OCI-LY3 (cell line): ENCODE results near the gene DCBLD1.

Experiments used
- H2AFZ ChIP-seq: fragments of 200-600, 300-600 bp; shearing (Covaris generic); 2 replicates; pipeline ENCODE4 v1.6.0; 2014; ENCODE audit warnings: antibody characterized with exemption, low read depth, low read length
- H3K27ac ChIP-seq: fragments of 200-600, 300-600 bp; sonication (generic); 2 replicates; pipeline ENCODE4 v1.5.1; 2014; ENCODE audit warnings: mild to moderate bottlenecking, low read length, moderate library complexity, mixed read lengths
- H3K27me3 ChIP-seq: fragments of 200-600, 300-600 bp; sonication (generic); 2 replicates; pipeline ENCODE4 v1.6.1; 2014; ENCODE audit warnings: low read depth, low read length, mixed read lengths
- H3K36me3 ChIP-seq: fragments of 200-600, 300-600 bp; sonication (generic); replicated peaks from 2 replicates; pipeline ENCODE3; 2014; ENCODE audit warnings: low read depth, low read length, mixed read lengths
- H3K4me1 ChIP-seq: fragments of 300-600, 200-600 bp; sonication (generic); 2 replicates; pipeline ENCODE4 v1.6.1; 2014; ENCODE audit warnings: low read length, mixed read lengths
- H3K4me2 ChIP-seq: fragments of 200-600, 300-600 bp; sonication (generic); 2 replicates; pipeline ENCODE4 v1.6.1; 2014; ENCODE audit warnings: low read length, mixed read lengths
- H3K4me3 ChIP-seq: fragments of 300-600, 200-600 bp; sonication (generic); 2 replicates; pipeline ENCODE4 v1.5.1; 2014; ENCODE audit warnings: antibody characterized with exemption, mild to moderate bottlenecking, low read length, moderate library complexity
- H3K79me2 ChIP-seq: fragments of 300-600, 200-600 bp; shearing (Covaris generic); 2 replicates; pipeline ENCODE4 v1.6.1; 2014; ENCODE audit warnings: mild to moderate bottlenecking, low read length, mixed read lengths
- H3K9ac ChIP-seq: fragments of 300-600, 200-600 bp; shearing (Covaris generic); 2 replicates; pipeline ENCODE4 v1.6.0; 2014; ENCODE audit warnings: mild to moderate bottlenecking, low read length, moderate library complexity
- H3K9me3 ChIP-seq: fragments of 200-600, 300-600 bp; shearing (Covaris generic); 2 replicates; pipeline ENCODE4 v1.6.1; 2014; ENCODE audit warnings: low read length, mixed read lengths; ENCODE audit not compliant: insufficient read depth
- H4K20me1 ChIP-seq: fragments of 200-600, 300-600 bp; sonication (generic); 2 replicates; pipeline ENCODE4 v1.6.1; 2016; ENCODE audit warnings: low read length, mixed read lengths; ENCODE audit not compliant: insufficient read depth
- CTCF ChIP-seq: fragments of 200-600, 300-600 bp; sonication (generic); IDR thresholded peaks from 2 replicates; pipeline ENCODE4 v1.5.1; 2014; ENCODE audit warnings: antibody characterized with exemption, low read length, low read depth
- EZH2phosphoT487 ChIP-seq: fragments of 200-600 bp; shearing (Covaris generic); IDR thresholded peaks from 2 replicates; pipeline ENCODE4 v1.6.1; 2018; ENCODE audit warnings: antibody characterized with exemption, mixed run types, low read depth

The DCBLD1 gene

DNA sequence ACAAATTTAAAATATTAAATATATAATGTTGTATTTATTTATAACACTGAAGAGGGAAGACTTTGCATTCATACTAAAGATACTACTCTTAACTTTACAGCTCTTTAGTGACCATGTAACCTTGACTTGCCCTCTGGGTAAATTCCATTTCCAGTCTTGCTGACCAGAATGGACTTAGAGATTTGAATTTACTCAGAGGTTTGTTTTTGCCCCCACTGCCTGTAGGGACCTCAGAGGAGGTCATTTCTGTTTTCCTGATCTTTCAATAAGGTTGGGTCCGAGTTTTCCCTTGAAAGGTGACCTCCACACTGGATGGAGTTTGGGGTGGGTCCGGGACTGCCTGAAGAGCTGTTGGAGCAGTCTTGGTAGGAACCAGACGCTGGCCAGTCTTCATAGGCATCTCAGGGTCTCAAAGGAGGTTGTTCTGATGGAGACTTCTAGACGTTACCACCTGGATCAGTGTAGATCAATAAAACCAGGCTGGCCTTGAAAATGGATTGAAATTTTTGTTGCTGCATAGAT is 26.0 kb downstream of the DCBLD1 start:
- H3K4me3 ChIP-seq = no peak overlapping the region
- H3K36me3 ChIP-seq = no peaks in the 10 kb centered on the region
- H3K27me3 ChIP-seq = no peaks in the 10 kb centered on the region
- no peaks in the 10 kb centered on the region for H3K79me2 ChIP-seq
- no peaks in the 10 kb centered on the region for H4K20me1 ChIP-seq
- no peak overlapping the region for H3K27ac ChIP-seq
- no peaks in the 10 kb centered on the region for H3K9me3 ChIP-seq
- no peak overlapping the region for H2AFZ ChIP-seq
- H3K4me2 ChIP-seq = no peak overlapping the region
- H3K9ac ChIP-seq = no peak overlapping the region
- peaks cover 13% of the 10 kb centered on the region for H3K4me1 ChIP-seq
- TF ChIP-seq EZH2phosphoT487 = no peak
- no peak for TF ChIP-seq CTCF

DNA sequence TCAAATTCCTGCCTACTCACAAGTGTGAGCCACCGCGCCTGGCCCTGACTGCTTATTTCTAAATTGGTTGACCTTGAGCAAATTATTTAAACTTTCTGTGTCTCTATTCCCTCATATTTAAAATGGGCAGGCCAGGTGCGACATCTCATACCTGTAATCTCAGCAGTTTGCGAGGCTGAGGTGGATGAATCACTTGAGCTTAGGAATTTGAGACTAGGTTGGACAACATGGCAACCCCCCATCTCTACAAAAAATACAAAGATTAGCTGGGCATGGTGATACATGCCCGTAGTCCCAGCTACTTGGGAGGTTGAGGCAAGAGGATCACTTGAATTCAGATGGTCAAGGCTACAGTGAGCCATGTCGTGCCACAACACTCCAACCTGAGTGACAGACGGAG is 26.5 kb downstream of the DCBLD1 start:
- H4K20me1 ChIP-seq = no peaks in the 10 kb centered on the region
- no peaks in the 10 kb centered on the region for H3K79me2 ChIP-seq
- no peaks in the 10 kb centered on the region for H3K36me3 ChIP-seq
- no peak overlapping the region for H3K4me2 ChIP-seq
- H3K27me3 ChIP-seq = no peaks in the 10 kb centered on the region
- H3K4me1 ChIP-seq = peaks cover 8% of the 10 kb centered on the region
- H2AFZ ChIP-seq = no peak overlapping the region
- H3K27ac ChIP-seq = no peak overlapping the region
- no peaks in the 10 kb centered on the region for H3K9me3 ChIP-seq
- H3K9ac ChIP-seq = no peak overlapping the region
- no peak overlapping the region for H3K4me3 ChIP-seq
- TF ChIP-seq EZH2phosphoT487 = no peak
- no peak for TF ChIP-seq CTCF

DNA sequence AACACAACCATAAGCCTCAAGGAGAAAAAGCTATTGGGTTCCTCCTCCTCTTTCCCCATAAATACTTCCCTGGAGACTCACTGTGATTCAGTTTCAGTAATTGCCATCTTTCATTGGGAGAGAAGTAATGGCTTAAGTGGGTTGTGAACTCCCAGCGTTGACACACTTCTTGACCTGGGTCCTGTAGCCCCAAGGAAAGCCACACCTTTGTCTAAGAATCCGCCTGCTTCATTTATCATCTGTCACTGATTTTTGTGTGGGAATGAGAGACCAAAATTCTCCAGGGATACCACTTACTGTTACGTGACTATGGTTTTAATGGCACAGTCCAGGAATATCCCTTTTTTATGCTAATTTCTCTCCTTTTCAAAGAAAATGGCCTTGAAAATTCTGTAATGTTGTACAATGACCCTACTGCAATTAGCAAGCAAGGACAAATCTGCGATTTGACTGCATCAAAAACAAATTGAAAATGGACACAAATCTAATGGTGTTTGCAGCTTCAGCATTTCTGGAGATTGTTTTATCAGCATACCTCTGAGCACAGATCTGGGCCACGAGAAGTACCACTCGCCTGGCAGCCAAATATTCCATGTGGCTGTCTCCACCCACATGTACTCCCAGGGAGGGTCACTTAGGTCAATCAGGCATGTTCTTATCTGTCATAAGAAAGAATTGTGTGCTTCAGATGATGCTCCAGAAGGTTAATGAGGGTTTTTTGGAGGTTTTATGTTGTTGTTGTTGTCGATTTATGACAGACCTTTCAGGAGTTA is 29.8 kb downstream of the DCBLD1 start:
- Histone ChIP-seq H3K36me3 (no peaks in the 10 kb centered on the region), H3K27ac (no peak overlapping the region), H3K4me3 (no peak overlapping the region), H3K9ac (no peak overlapping the region), H4K20me1 (no peaks in the 10 kb centered on the region), H3K9me3 (no peaks in the 10 kb centered on the region), H3K79me2 (no peaks in the 10 kb centered on the region), H3K4me1 (no peaks in the 10 kb centered on the region), H3K4me2 (no peak overlapping the region), H3K27me3 (no peaks in the 10 kb centered on the region), H2AFZ (no peak overlapping the region)
- TF ChIP-seq CTCF = no peak
- TF ChIP-seq EZH2phosphoT487 = no peak

DNA sequence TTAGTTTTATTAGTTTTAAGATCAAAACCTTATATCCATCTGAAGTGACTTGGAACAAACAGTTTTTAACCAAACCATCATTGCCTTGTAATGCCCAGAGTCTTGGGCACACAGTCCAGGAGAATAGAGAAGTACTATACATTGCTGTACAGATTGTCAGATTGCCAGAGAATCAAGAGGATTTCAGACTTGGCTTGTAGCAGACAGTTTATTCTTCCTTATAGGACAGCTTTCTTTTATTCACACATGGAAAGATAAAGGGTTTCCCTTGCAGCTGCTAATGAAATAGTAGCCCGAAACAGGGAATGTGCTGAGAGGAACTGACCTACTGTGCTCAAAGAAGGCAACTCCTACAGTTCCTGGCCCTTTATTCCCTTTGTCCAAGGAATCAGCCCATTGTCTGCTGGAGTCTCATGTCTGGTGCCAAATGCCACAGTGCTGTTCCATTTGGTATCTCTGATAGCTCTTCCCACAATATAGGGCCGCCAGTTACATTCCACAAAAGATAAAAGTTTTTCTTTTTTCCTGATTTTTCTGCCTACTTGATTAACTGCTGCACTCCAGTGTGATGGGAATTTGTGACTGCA is 30.6 kb downstream of the DCBLD1 start:
- no peak overlapping the region for H3K4me3 ChIP-seq
- H3K27me3 ChIP-seq = no peaks in the 10 kb centered on the region
- H3K36me3 ChIP-seq = no peaks in the 10 kb centered on the region
- no peaks in the 10 kb centered on the region for H3K4me1 ChIP-seq
- H3K9ac ChIP-seq = no peak overlapping the region
- H2AFZ ChIP-seq = no peak overlapping the region
- no peaks in the 10 kb centered on the region for H3K9me3 ChIP-seq
- TF ChIP-seq CTCF (no peak), EZH2phosphoT487 (no peak)
- no peaks in the 10 kb centered on the region for H3K79me2 ChIP-seq
- no peak overlapping the region for H3K4me2 ChIP-seq
- H3K27ac ChIP-seq = no peak overlapping the region
- no peaks in the 10 kb centered on the region for H4K20me1 ChIP-seq
